HEK293T (cell line): ENCODE results near the gene SCNN1B.

Experiments used
- ELF4 ChIP-seq: fragments of 450-650 bp; IDR thresholded peaks from 2 replicates; pipeline ENCODE4 v1.6.1; 2017; ENCODE audit warnings: antibody characterized with exemption
- FOXA1 ChIP-seq: fragments of 450-650 bp; IDR thresholded peaks from 2 replicates; pipeline ENCODE4 v1.6.1; 2016; ENCODE audit warnings: mild to moderate bottlenecking
- FOXM1 ChIP-seq: fragments of 450-650 bp; IDR thresholded peaks from 2 replicates; pipeline ENCODE4 v1.6.1; 2017; ENCODE audit warnings: mild to moderate bottlenecking, borderline replicate concordance
- NFRKB ChIP-seq: fragments of 450-650 bp; IDR thresholded peaks from 2 replicates; pipeline ENCODE4 v1.6.1; 2016; ENCODE audit warnings: mild to moderate bottlenecking, moderate library complexity
- SP1 ChIP-seq: fragments of 450-650 bp; IDR thresholded peaks from 2 replicates; pipeline ENCODE4 v1.6.1; 2017

GRCh38 chr16:23256440-23256839 lies 45.7 kb upstream of the SCNN1B start:
- TF ChIP-seq SP1 (no peak), ELF4 (no peak), FOXM1 (no peak), NFRKB (no peak), FOXA1 (no peak)
